GM23338 (cell line): ENCODE results near the gene STK38L. TPM values are rescaled to one million over a fixed set of nuclear protein-coding genes. Genes with fewer than 3 reads are reported as not detected.
A peak's percentile ranks its signal among the peaks of the same experiment; 100 is the strongest.

ENCODE experiments used
- ATAC-seq: fragments of 200-7000 bp; cut with Tn5 transposase; 3 replicates; pipeline ENCODE4 v1.9.1; 2020
- DNase-seq: peaks from one replicate; pipeline ENCODE4 v3.0.0-alpha.2; 2015; ENCODE audit warnings: low spot score
- H2AFZ ChIP-seq: fragments of 200-600 bp; sonication (generic); 2 replicates; pipeline ENCODE4 v1.8.0; 2016; ENCODE audit warnings: antibody characterized with exemption, mild to moderate bottlenecking, moderate library complexity
- H3F3A ChIP-seq: fragments of 200-600 bp; sonication (generic); replicated peaks from 2 replicates; pipeline ENCODE4 v1.8.0; 2017; ENCODE audit warnings: antibody characterized with exemption, mixed run types, low read depth
- H3K27ac ChIP-seq: fragments of 200-600 bp; sonication (generic); 2 replicates; pipeline ENCODE4 v1.6.1; 2016; ENCODE audit warnings: low read depth
- H3K27me3 ChIP-seq: fragments of 200-600 bp; sonication (generic); 2 replicates; pipeline ENCODE4 v1.8.0; 2016; ENCODE audit warnings: mild to moderate bottlenecking, mixed run types, moderate library complexity; ENCODE audit not compliant: insufficient read depth
- H3K36me3 ChIP-seq: fragments of 200-600 bp; sonication (generic); 2 replicates; pipeline ENCODE4 v1.8.0; 2016; ENCODE audit warnings: mild to moderate bottlenecking; ENCODE audit not compliant: insufficient read depth
- H3K4me1 ChIP-seq: fragments of 200-600 bp; sonication (generic); 2 replicates; pipeline ENCODE4 v1.8.0; 2016; ENCODE audit warnings: mild to moderate bottlenecking, moderate library complexity; ENCODE audit not compliant: insufficient read depth
- H3K4me2 ChIP-seq: fragments of 200-600 bp; sonication (generic); 2 replicates; pipeline ENCODE4 v1.7.1; 2017; ENCODE audit warnings: mixed run types
- H3K4me3 ChIP-seq: fragments of 200-600 bp; sonication (generic); 2 replicates; pipeline ENCODE4 v1.6.1; 2016; ENCODE audit warnings: mixed run types
- H3K79me2 ChIP-seq: fragments of 200-600 bp; sonication (generic); replicated peaks from 2 replicates; pipeline ENCODE4 v1.8.0; 2017; ENCODE audit warnings: mild to moderate bottlenecking; ENCODE audit not compliant: insufficient read depth
- H3K9me2 ChIP-seq: fragments of 200-600 bp; sonication (generic); 2 replicates; pipeline ENCODE4 v1.8.0; 2017; ENCODE audit not compliant: insufficient read depth
- H4K20me1 ChIP-seq: fragments of 200-600 bp; sonication (generic); replicated peaks from 2 replicates; pipeline ENCODE4 v1.8.0; 2017; ENCODE audit warnings: mild to moderate bottlenecking; ENCODE audit not compliant: insufficient read depth
- H3K27ac Mint-ChIP-seq: 2 replicates; pipeline ENCODE4 v1.8.0; 2020; ENCODE audit warnings: inconsistent platforms, mild to moderate bottlenecking, moderate library complexity, mixed read lengths
- H3K27me3 Mint-ChIP-seq: 3 replicates; pipeline ENCODE4 v1.8.0; 2022; ENCODE audit warnings: low read depth, mild to moderate bottlenecking, moderate library complexity, mixed read lengths, inconsistent platforms; ENCODE audit not compliant: insufficient read depth, poor library complexity
- H3K36me3 Mint-ChIP-seq: 3 replicates; pipeline ENCODE4 v1.8.0; 2021; ENCODE audit warnings: low read depth, mild to moderate bottlenecking, inconsistent platforms, moderate library complexity, mixed read lengths
- H3K4me1 Mint-ChIP-seq: 3 replicates; pipeline ENCODE4 v1.8.0; 2020; ENCODE audit warnings: mild to moderate bottlenecking, inconsistent platforms, mixed read lengths
- H3K4me3 Mint-ChIP-seq: 3 replicates; pipeline ENCODE4 v1.8.0; 2021; ENCODE audit warnings: moderate library complexity, mild to moderate bottlenecking, inconsistent platforms, mixed read lengths
- H3K9me3 Mint-ChIP-seq: 3 replicates; pipeline ENCODE4 v1.8.0; 2020; ENCODE audit warnings: moderate library complexity, mild to moderate bottlenecking, inconsistent platforms, mixed read lengths
- CREB1 ChIP-seq: fragments of 250-450 bp; sonication (Bioruptor Pico); IDR thresholded peaks from 2 replicates; pipeline ENCODE4 v1.5.0; 2020; ENCODE audit warnings: low read depth, mild to moderate bottlenecking, moderate library complexity
- EZH2 ChIP-seq: fragments of 200-600 bp; sonication (generic); IDR thresholded peaks from one replicate; pipeline ENCODE4 v1.8.0; 2017; ENCODE audit warnings: antibody characterized with exemption, mild to moderate bottlenecking, low read depth; ENCODE audit not compliant: unreplicated experiment
- EZH2phosphoT487 ChIP-seq: fragments of 200-600 bp; sonication (generic); IDR thresholded peaks from one replicate; pipeline ENCODE4 v1.8.1; 2018; ENCODE audit warnings: antibody characterized with exemption; ENCODE audit not compliant: unreplicated experiment
- JUNB ChIP-seq: IDR thresholded peaks from one replicate; pipeline ENCODE4 v1.6.1; 2016; ENCODE audit warnings: antibody characterized with exemption; ENCODE audit not compliant: unreplicated experiment
- NANOG ChIP-seq: IDR thresholded peaks from 2 replicates; pipeline ENCODE4 v1.6.1; 2016; ENCODE audit warnings: antibody characterized with exemption, borderline replicate concordance
- POLR2AphosphoS5 ChIP-seq: IDR thresholded peaks from 2 replicates; pipeline ENCODE4 v1.6.1; 2016; ENCODE audit warnings: antibody characterized with exemption, low read depth
- STAT1 ChIP-seq: IDR thresholded peaks from one replicate; pipeline ENCODE4 v1.6.1; 2016; ENCODE audit warnings: antibody characterized with exemption; ENCODE audit not compliant: unreplicated experiment
- ZNF114 ChIP-seq: fragments of 250-450 bp; sonication (Bioruptor Pico); IDR thresholded peaks from 2 replicates; pipeline ENCODE4 v1.5.0; 2020; ENCODE audit warnings: mild to moderate bottlenecking, moderate library complexity
- ZNF331 ChIP-seq: fragments of 250-450 bp; sonication (Bioruptor Pico); IDR thresholded peaks from 2 replicates; pipeline ENCODE4 v1.5.0; 2020; ENCODE audit warnings: low read depth, mild to moderate bottlenecking, moderate library complexity
- polyA plus RNA-seq: library from polyadenylated mRNA; unstranded; fragments of >200 nt; fragmentation: Nextera tagmentation; extraction: Ambion mirVana; gene quantifications from 2 replicates; pipeline ENCODE4 v1.2.1, GENCODE V29; 2016
- total RNA-seq: library from RNA; depleted of rRNA; stranded (reverse); fragments of >200 nt; shearing (Covaris generic); gene quantifications from 2 replicates; pipeline ENCODE4 v1.2.3, GENCODE V29; 2014
- TF ChIP-seq, protein P1 (sequence below): IDR thresholded peaks from 2 replicates; pipeline ENCODE4 v1.6.1; 2016; ENCODE audit warnings: antibody characterized with exemption
- TF ChIP-seq, protein P2 (sequence below): fragments of 250-450 bp; sonication (Bioruptor Pico); IDR thresholded peaks from 2 replicates; pipeline ENCODE4 v1.5.0; 2020; ENCODE audit warnings: mild to moderate bottlenecking, moderate library complexity
- TF ChIP-seq, protein P3 (sequence below): IDR thresholded peaks from one replicate; pipeline ENCODE4 v1.6.1; 2018; ENCODE audit warnings: antibody characterized with exemption; ENCODE audit not compliant: unreplicated experiment
- TF ChIP-seq, protein P4 (sequence below), 2 experiments: fragments of 200-600 bp in 1 of 2; sonication (generic) in 1 of 2; conservative IDR thresholded peaks; 2 replicates each; pipeline versions ENCODE4 v1.5.1 to v1.6.1; 2016 to 2017; ENCODE audit warnings: antibody characterized with exemption in 2 of 2, low read depth in 2 of 2, mild to moderate bottlenecking in 2 of 2, moderate library complexity in 1 of 2

STK38L gene
- total and polyA plus RNA-seq, 2 experiments from 2014 or later = 28.9 to 56.5 TPM

DNA sequence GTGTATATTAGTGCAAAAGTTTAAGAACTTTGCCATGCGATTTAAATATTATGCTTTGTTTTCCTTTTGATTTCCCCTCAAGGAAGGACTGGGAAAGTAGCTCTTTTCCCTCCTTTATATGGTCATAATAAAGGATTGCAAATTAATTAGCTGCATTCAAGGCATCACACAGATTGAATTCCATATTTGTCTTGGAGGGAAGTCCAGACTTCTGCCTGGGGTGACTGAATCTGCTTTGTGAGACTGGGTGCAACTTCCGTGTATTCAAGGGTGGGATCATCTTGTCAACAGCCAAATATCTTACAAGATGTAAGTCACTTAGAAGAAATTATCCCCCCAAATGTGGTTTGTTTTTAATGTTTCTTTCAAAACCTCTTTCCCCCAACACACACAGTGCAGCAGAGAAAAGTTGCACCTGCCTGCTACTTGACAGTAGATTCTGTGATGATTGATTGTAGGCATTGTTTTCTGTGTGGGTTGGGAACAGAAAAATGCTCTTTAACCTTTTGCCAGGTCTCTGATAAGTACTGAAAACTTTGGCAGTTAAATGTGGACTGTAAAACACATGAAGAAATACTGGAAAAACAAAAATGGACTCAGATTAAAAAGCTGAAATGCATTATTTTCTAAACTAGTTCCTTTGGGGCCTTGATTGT lies 28.4 kb downstream of the STK38L start:
- H3K9me2 ChIP-seq = no peaks in the 10 kb centered on the region
- no peak overlapping the region for H3K4me2 ChIP-seq
- peaks cover 7% of the 10 kb centered on the region; the same call in 1 of the 3 replicates for H3K9me3 Mint-ChIP-seq
- H2AFZ ChIP-seq = no peak overlapping the region
- no peaks in the 10 kb centered on the region for H4K20me1 ChIP-seq
- no peak overlapping the region for H3K4me3 Mint-ChIP-seq
- peaks cover 2% of the 10 kb centered on the region for H3K27me3 Mint-ChIP-seq
- no peak overlapping the region for H3K4me3 ChIP-seq
- H3K36me3 ChIP-seq = no peaks in the 10 kb centered on the region
- peaks cover 72% of the 10 kb centered on the region for H3K79me2 ChIP-seq
- TF ChIP-seq, protein P1, sequence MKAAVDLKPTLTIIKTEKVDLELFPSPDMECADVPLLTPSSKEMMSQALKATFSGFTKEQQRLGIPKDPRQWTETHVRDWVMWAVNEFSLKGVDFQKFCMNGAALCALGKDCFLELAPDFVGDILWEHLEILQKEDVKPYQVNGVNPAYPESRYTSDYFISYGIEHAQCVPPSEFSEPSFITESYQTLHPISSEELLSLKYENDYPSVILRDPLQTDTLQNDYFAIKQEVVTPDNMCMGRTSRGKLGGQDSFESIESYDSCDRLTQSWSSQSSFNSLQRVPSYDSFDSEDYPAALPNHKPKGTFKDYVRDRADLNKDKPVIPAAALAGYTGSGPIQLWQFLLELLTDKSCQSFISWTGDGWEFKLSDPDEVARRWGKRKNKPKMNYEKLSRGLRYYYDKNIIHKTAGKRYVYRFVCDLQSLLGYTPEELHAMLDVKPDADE = no peak
- TF ChIP-seq, protein P2, sequence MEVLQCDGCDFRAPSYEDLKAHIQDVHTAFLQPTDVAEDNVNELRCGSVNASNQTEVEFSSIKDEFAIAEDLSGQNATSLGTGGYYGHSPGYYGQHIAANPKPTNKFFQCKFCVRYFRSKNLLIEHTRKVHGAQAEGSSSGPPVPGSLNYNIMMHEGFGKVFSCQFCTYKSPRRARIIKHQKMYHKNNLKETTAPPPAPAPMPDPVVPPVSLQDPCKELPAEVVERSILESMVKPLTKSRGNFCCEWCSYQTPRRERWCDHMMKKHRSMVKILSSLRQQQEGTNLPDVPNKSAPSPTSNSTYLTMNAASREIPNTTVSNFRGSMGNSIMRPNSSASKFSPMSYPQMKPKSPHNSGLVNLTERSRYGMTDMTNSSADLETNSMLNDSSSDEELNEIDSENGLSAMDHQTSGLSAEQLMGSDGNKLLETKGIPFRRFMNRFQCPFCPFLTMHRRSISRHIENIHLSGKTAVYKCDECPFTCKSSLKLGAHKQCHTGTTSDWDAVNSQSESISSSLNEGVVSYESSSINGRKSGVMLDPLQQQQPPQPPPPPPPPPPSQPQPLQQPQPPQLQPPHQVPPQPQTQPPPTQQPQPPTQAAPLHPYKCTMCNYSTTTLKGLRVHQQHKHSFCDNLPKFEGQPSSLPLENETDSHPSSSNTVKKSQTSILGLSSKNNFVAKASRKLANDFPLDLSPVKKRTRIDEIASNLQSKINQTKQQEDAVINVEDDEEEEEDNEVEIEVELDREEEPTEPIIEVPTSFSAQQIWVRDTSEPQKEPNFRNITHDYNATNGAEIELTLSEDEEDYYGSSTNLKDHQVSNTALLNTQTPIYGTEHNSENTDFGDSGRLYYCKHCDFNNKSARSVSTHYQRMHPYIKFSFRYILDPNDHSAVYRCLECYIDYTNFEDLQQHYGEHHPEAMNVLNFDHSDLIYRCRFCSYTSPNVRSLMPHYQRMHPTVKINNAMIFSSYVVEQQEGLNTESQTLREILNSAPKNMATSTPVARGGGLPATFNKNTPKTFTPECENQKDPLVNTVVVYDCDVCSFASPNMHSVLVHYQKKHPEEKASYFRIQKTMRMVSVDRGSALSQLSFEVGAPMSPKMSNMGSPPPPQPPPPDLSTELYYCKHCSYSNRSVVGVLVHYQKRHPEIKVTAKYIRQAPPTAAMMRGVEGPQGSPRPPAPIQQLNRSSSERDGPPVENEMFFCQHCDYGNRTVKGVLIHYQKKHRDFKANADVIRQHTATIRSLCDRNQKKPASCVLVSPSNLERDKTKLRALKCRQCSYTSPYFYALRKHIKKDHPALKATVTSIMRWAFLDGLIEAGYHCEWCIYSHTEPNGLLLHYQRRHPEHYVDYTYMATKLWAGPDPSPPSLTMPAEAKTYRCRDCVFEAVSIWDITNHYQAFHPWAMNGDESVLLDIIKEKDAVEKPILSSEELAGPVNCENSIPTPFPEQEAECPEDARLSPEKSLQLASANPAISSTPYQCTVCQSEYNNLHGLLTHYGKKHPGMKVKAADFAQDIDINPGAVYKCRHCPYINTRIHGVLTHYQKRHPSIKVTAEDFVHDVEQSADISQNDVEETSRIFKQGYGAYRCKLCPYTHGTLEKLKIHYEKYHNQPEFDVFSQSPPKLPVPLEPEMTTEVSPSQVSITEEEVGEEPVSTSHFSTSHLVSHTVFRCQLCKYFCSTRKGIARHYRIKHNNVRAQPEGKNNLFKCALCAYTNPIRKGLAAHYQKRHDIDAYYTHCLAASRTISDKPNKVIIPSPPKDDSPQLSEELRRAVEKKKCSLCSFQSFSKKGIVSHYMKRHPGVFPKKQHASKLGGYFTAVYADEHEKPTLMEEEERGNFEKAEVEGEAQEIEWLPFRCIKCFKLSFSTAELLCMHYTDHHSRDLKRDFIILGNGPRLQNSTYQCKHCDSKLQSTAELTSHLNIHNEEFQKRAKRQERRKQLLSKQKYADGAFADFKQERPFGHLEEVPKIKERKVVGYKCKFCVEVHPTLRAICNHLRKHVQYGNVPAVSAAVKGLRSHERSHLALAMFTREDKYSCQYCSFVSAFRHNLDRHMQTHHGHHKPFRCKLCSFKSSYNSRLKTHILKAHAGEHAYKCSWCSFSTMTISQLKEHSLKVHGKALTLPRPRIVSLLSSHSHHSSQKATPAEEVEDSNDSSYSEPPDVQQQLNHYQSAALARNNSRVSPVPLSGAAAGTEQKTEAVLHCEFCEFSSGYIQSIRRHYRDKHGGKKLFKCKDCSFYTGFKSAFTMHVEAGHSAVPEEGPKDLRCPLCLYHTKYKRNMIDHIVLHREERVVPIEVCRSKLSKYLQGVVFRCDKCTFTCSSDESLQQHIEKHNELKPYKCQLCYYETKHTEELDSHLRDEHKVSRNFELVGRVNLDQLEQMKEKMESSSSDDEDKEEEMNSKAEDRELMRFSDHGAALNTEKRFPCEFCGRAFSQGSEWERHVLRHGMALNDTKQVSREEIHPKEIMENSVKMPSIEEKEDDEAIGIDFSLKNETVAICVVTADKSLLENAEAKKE (CRISPR knock-in tag) = no peak
- TF ChIP-seq EZH2 (no peak), CREB1 (CRISPR knock-in tag) (no peak), POLR2AphosphoS5 (no peak), ZNF331 (no peak), ZNF114 (CRISPR knock-in tag) (no peak), EZH2phosphoT487 (no peak), JUNB (no peak), STAT1 (no peak), NANOG (no peak)
- TF ChIP-seq, protein P3, sequence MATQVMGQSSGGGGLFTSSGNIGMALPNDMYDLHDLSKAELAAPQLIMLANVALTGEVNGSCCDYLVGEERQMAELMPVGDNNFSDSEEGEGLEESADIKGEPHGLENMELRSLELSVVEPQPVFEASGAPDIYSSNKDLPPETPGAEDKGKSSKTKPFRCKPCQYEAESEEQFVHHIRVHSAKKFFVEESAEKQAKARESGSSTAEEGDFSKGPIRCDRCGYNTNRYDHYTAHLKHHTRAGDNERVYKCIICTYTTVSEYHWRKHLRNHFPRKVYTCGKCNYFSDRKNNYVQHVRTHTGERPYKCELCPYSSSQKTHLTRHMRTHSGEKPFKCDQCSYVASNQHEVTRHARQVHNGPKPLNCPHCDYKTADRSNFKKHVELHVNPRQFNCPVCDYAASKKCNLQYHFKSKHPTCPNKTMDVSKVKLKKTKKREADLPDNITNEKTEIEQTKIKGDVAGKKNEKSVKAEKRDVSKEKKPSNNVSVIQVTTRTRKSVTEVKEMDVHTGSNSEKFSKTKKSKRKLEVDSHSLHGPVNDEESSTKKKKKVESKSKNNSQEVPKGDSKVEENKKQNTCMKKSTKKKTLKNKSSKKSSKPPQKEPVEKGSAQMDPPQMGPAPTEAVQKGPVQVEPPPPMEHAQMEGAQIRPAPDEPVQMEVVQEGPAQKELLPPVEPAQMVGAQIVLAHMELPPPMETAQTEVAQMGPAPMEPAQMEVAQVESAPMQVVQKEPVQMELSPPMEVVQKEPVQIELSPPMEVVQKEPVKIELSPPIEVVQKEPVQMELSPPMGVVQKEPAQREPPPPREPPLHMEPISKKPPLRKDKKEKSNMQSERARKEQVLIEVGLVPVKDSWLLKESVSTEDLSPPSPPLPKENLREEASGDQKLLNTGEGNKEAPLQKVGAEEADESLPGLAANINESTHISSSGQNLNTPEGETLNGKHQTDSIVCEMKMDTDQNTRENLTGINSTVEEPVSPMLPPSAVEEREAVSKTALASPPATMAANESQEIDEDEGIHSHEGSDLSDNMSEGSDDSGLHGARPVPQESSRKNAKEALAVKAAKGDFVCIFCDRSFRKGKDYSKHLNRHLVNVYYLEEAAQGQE = no peak
- TF ChIP-seq, protein P4, sequence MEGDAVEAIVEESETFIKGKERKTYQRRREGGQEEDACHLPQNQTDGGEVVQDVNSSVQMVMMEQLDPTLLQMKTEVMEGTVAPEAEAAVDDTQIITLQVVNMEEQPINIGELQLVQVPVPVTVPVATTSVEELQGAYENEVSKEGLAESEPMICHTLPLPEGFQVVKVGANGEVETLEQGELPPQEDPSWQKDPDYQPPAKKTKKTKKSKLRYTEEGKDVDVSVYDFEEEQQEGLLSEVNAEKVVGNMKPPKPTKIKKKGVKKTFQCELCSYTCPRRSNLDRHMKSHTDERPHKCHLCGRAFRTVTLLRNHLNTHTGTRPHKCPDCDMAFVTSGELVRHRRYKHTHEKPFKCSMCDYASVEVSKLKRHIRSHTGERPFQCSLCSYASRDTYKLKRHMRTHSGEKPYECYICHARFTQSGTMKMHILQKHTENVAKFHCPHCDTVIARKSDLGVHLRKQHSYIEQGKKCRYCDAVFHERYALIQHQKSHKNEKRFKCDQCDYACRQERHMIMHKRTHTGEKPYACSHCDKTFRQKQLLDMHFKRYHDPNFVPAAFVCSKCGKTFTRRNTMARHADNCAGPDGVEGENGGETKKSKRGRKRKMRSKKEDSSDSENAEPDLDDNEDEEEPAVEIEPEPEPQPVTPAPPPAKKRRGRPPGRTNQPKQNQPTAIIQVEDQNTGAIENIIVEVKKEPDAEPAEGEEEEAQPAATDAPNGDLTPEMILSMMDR (conservative IDR thresholded peaks at IDR 0.05; ENCODE audit: low read depth in 2 of 2) = no peak
- H3K27me3 ChIP-seq = no peaks in the 10 kb centered on the region
- 0 out of 2 replicates have a peak overlapping the region, but pooled peaks have one; percentile 5 for H3K27ac Mint-ChIP-seq
- peaks cover 48% of the 10 kb centered on the region for H3K4me1 Mint-ChIP-seq
- H3F3A ChIP-seq = no peaks in the 10 kb centered on the region
- peaks cover 40% of the 10 kb centered on the region for H3K4me1 ChIP-seq
- no peak overlapping the region for H3K27ac ChIP-seq
- ATAC-seq (no peak), DNase-seq (no peak)
- peaks cover 16% of the 10 kb centered on the region for H3K36me3 Mint-ChIP-seq
